GM23338 (cell line): ENCODE results near the gene CALML3. TPM values are rescaled to one million over a fixed set of nuclear protein-coding genes. Genes with fewer than 3 reads are reported as not detected.

Experiments
- ATAC-seq: fragments of 200-7000 bp; cut with Tn5 transposase; 3 replicates; pipeline ENCODE4 v1.9.1; 2020
- DNase-seq: peaks from one replicate; pipeline ENCODE4 v3.0.0-alpha.2; 2015; ENCODE audit warnings: low spot score
- H2AFZ ChIP-seq: fragments of 200-600 bp; sonication (generic); 2 replicates; pipeline ENCODE4 v1.8.0; 2016; ENCODE audit warnings: antibody characterized with exemption, mild to moderate bottlenecking, moderate library complexity
- H3F3A ChIP-seq: fragments of 200-600 bp; sonication (generic); replicated peaks from 2 replicates; pipeline ENCODE4 v1.8.0; 2017; ENCODE audit warnings: antibody characterized with exemption, mixed run types, low read depth
- H3K27ac ChIP-seq: fragments of 200-600 bp; sonication (generic); 2 replicates; pipeline ENCODE4 v1.6.1; 2016; ENCODE audit warnings: low read depth
- H3K27me3 ChIP-seq: fragments of 200-600 bp; sonication (generic); 2 replicates; pipeline ENCODE4 v1.8.0; 2016; ENCODE audit warnings: mild to moderate bottlenecking, mixed run types, moderate library complexity; ENCODE audit not compliant: insufficient read depth
- H3K36me3 ChIP-seq: fragments of 200-600 bp; sonication (generic); 2 replicates; pipeline ENCODE4 v1.8.0; 2016; ENCODE audit warnings: mild to moderate bottlenecking; ENCODE audit not compliant: insufficient read depth
- H3K4me1 ChIP-seq: fragments of 200-600 bp; sonication (generic); 2 replicates; pipeline ENCODE4 v1.8.0; 2016; ENCODE audit warnings: mild to moderate bottlenecking, moderate library complexity; ENCODE audit not compliant: insufficient read depth
- H3K4me2 ChIP-seq: fragments of 200-600 bp; sonication (generic); 2 replicates; pipeline ENCODE4 v1.7.1; 2017; ENCODE audit warnings: mixed run types
- H3K4me3 ChIP-seq: fragments of 200-600 bp; sonication (generic); 2 replicates; pipeline ENCODE4 v1.6.1; 2016; ENCODE audit warnings: mixed run types
- H3K79me2 ChIP-seq: fragments of 200-600 bp; sonication (generic); replicated peaks from 2 replicates; pipeline ENCODE4 v1.8.0; 2017; ENCODE audit warnings: mild to moderate bottlenecking; ENCODE audit not compliant: insufficient read depth
- H3K9me2 ChIP-seq: fragments of 200-600 bp; sonication (generic); 2 replicates; pipeline ENCODE4 v1.8.0; 2017; ENCODE audit not compliant: insufficient read depth
- H4K20me1 ChIP-seq: fragments of 200-600 bp; sonication (generic); replicated peaks from 2 replicates; pipeline ENCODE4 v1.8.0; 2017; ENCODE audit warnings: mild to moderate bottlenecking; ENCODE audit not compliant: insufficient read depth
- H3K27ac Mint-ChIP-seq: 2 replicates; pipeline ENCODE4 v1.8.0; 2020; ENCODE audit warnings: inconsistent platforms, mild to moderate bottlenecking, moderate library complexity, mixed read lengths
- H3K27me3 Mint-ChIP-seq: 3 replicates; pipeline ENCODE4 v1.8.0; 2022; ENCODE audit warnings: low read depth, mild to moderate bottlenecking, moderate library complexity, mixed read lengths, inconsistent platforms; ENCODE audit not compliant: insufficient read depth, poor library complexity
- H3K36me3 Mint-ChIP-seq: 3 replicates; pipeline ENCODE4 v1.8.0; 2021; ENCODE audit warnings: low read depth, mild to moderate bottlenecking, inconsistent platforms, moderate library complexity, mixed read lengths
- H3K4me1 Mint-ChIP-seq: 3 replicates; pipeline ENCODE4 v1.8.0; 2020; ENCODE audit warnings: mild to moderate bottlenecking, inconsistent platforms, mixed read lengths
- H3K4me3 Mint-ChIP-seq: 3 replicates; pipeline ENCODE4 v1.8.0; 2021; ENCODE audit warnings: moderate library complexity, mild to moderate bottlenecking, inconsistent platforms, mixed read lengths
- H3K9me3 Mint-ChIP-seq: 3 replicates; pipeline ENCODE4 v1.8.0; 2020; ENCODE audit warnings: moderate library complexity, mild to moderate bottlenecking, inconsistent platforms, mixed read lengths
- CREB1 ChIP-seq: fragments of 250-450 bp; sonication (Bioruptor Pico); IDR thresholded peaks from 2 replicates; pipeline ENCODE4 v1.5.0; 2020; ENCODE audit warnings: low read depth, mild to moderate bottlenecking, moderate library complexity
- EZH2phosphoT487 ChIP-seq: fragments of 200-600 bp; sonication (generic); IDR thresholded peaks from one replicate; pipeline ENCODE4 v1.8.1; 2018; ENCODE audit warnings: antibody characterized with exemption; ENCODE audit not compliant: unreplicated experiment
- JUNB ChIP-seq: IDR thresholded peaks from one replicate; pipeline ENCODE4 v1.6.1; 2016; ENCODE audit warnings: antibody characterized with exemption; ENCODE audit not compliant: unreplicated experiment
- NANOG ChIP-seq: IDR thresholded peaks from 2 replicates; pipeline ENCODE4 v1.6.1; 2016; ENCODE audit warnings: antibody characterized with exemption, borderline replicate concordance
- STAT1 ChIP-seq: IDR thresholded peaks from one replicate; pipeline ENCODE4 v1.6.1; 2016; ENCODE audit warnings: antibody characterized with exemption; ENCODE audit not compliant: unreplicated experiment
- ZNF114 ChIP-seq: fragments of 250-450 bp; sonication (Bioruptor Pico); IDR thresholded peaks from 2 replicates; pipeline ENCODE4 v1.5.0; 2020; ENCODE audit warnings: mild to moderate bottlenecking, moderate library complexity
- ZNF331 ChIP-seq: fragments of 250-450 bp; sonication (Bioruptor Pico); IDR thresholded peaks from 2 replicates; pipeline ENCODE4 v1.5.0; 2020; ENCODE audit warnings: low read depth, mild to moderate bottlenecking, moderate library complexity
- polyA plus RNA-seq: library from polyadenylated mRNA; unstranded; fragments of >200 nt; fragmentation: Nextera tagmentation; extraction: Ambion mirVana; gene quantifications from 2 replicates; pipeline ENCODE4 v1.2.1, GENCODE V29; 2016
- total RNA-seq: library from RNA; depleted of rRNA; stranded (reverse); fragments of >200 nt; shearing (Covaris generic); gene quantifications from 2 replicates; pipeline ENCODE4 v1.2.3, GENCODE V29; 2014
- TF ChIP-seq, protein P1 (sequence below): IDR thresholded peaks from 2 replicates; pipeline ENCODE4 v1.6.1; 2016; ENCODE audit warnings: antibody characterized with exemption
- TF ChIP-seq, protein P2 (sequence below): fragments of 250-450 bp; sonication (Bioruptor Pico); IDR thresholded peaks from 2 replicates; pipeline ENCODE4 v1.5.0; 2020; ENCODE audit warnings: mild to moderate bottlenecking, moderate library complexity
- TF ChIP-seq, protein P3 (sequence below), 2 experiments: fragments of 200-600 bp in 1 of 2; sonication (generic) in 1 of 2; conservative IDR thresholded peaks; 2 replicates each; pipeline versions ENCODE4 v1.5.1 to v1.6.1; 2016 to 2017; ENCODE audit warnings: antibody characterized with exemption in 2 of 2, low read depth in 2 of 2, mild to moderate bottlenecking in 2 of 2, moderate library complexity in 1 of 2

The CALML3 gene
- total and polyA plus RNA-seq, 2 experiments from 2014 or later: not detected

DNA sequence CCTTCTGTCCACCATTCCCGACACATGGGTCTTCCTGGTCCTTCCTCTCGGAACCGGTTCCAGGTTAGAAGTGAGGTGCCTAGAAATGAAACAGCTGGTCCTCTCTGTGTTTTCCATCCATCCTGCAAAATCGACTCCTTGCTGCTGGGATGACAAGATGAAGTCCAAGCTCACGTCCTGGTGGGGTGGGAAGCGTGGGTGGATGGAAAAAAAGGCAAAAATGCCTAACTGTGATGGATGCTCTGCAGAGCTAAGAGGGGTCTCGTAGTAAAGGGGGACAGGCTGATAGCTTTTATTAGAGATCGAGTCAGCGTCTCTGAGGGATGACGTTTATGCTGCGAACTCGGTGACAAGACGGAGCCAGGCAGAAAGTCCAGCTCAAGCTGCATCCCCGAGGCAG is 39.5 kb upstream of the CALML3 start:
- Histone ChIP-seq H2AFZ (no peak overlapping the region), H3K9me2 (peaks cover 7% of the 10 kb centered on the region; the same call in 1 of the 2 replicates), H3K4me3 (no peak overlapping the region), H3K27me3 (no peaks in the 10 kb centered on the region), H3K4me2 (no peak overlapping the region), H3K27ac (no peak overlapping the region), H4K20me1 (no peaks in the 10 kb centered on the region), H3K36me3 (no peaks in the 10 kb centered on the region), H3K79me2 (no peaks in the 10 kb centered on the region), H3K4me1 (no peaks in the 10 kb centered on the region), H3F3A (no peaks in the 10 kb centered on the region)
- no peaks in the 10 kb centered on the region; the same call in 2 of the 3 replicates for H3K36me3 Mint-ChIP-seq
- H3K27ac Mint-ChIP-seq: no peak overlapping the region
- ATAC-seq (no peak), DNase-seq (no peak)
- TF ChIP-seq, protein P1, sequence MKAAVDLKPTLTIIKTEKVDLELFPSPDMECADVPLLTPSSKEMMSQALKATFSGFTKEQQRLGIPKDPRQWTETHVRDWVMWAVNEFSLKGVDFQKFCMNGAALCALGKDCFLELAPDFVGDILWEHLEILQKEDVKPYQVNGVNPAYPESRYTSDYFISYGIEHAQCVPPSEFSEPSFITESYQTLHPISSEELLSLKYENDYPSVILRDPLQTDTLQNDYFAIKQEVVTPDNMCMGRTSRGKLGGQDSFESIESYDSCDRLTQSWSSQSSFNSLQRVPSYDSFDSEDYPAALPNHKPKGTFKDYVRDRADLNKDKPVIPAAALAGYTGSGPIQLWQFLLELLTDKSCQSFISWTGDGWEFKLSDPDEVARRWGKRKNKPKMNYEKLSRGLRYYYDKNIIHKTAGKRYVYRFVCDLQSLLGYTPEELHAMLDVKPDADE: no peak
- no peak for TF ChIP-seq NANOG
- no peak for TF ChIP-seq ZNF331 (CRISPR knock-in tag)
- H3K27me3 Mint-ChIP-seq: peaks cover 24% of the 10 kb centered on the region
- peaks cover 5% of the 10 kb centered on the region; the same call in 1 of the 3 replicates for H3K9me3 Mint-ChIP-seq
- no peak overlapping the region for H3K4me3 Mint-ChIP-seq
- peaks cover 23% of the 10 kb centered on the region for H3K4me1 Mint-ChIP-seq

DNA sequence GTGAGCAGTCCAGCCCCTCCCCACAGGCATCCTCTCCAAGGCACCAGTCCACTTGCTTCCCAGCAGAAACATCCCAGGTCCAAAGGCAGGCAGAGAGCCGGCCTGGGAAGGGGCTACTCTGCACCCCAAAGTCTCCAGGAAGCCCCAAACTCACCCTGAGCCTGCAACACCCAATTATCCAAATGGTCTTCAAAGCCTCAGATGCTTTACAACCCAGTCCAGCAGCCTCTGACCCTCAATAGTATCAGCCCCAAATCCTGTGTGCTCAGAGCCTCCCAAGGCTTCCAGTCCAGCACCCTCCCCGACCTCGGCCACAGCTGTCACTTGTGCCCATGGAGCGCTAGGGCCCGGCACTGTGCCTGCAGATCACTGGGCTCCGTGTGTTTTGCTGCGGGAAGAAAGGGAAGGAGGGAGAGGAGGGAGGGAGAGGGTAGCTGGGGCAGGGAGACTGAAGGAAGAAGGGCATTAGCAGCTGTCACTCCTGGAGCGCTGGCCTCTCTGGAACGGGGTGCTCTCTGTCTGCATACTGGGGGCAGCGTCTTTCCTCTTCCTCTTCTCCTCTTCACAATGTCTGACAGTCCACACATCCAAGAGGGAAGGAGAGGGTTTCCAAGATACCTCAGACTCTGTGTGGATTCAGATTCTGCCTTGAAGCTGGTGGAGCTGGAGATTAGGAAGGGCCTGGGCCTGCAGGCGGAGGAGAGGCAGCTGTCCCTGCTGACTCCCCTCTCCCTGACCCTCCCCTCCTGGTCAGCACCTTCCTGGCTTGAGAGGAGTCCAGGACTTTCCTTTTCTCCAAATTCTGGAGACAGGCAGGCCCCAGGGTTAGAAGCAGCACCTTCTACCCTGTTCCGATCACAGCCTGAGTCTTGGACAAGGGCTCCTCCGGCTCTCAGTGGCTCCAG is 38.6 kb upstream of the CALML3 start:
- no peak for DNase-seq
- H3K9me2 ChIP-seq: peaks cover 7% of the 10 kb centered on the region; the same call in 1 of the 2 replicates
- no peaks in the 10 kb centered on the region for H3K36me3 ChIP-seq
- no peak overlapping the region; the same call in 2 of the 3 replicates for H3K4me3 Mint-ChIP-seq
- peaks cover 24% of the 10 kb centered on the region for H3K27me3 Mint-ChIP-seq
- H3K27ac ChIP-seq: no peak overlapping the region
- peak; percentile 43 for ATAC-seq
- H3F3A ChIP-seq: no peaks in the 10 kb centered on the region
- H3K79me2 ChIP-seq: no peaks in the 10 kb centered on the region
- H3K4me3 ChIP-seq: no peak overlapping the region
- peak overlapping the region; percentile 81 for H2AFZ ChIP-seq
- H3K36me3 Mint-ChIP-seq: no peaks in the 10 kb centered on the region; the same call in 2 of the 3 replicates
- no peak overlapping the region for H3K4me2 ChIP-seq
- H3K9me3 Mint-ChIP-seq: peaks cover 5% of the 10 kb centered on the region; the same call in 1 of the 3 replicates
- no peaks in the 10 kb centered on the region for H4K20me1 ChIP-seq
- H3K27ac Mint-ChIP-seq: no peak overlapping the region
- peaks cover 23% of the 10 kb centered on the region for H3K4me1 Mint-ChIP-seq
- H3K4me1 ChIP-seq: no peaks in the 10 kb centered on the region
- no peaks in the 10 kb centered on the region for H3K27me3 ChIP-seq
- TF ChIP-seq STAT1 (no peak), JUNB (no peak), CREB1 (CRISPR knock-in tag) (no peak), ZNF331 (CRISPR knock-in tag) (no peak), ZNF114 (CRISPR knock-in tag) (no peak), EZH2phosphoT487 (no peak), NANOG (no peak)
- TF ChIP-seq, protein P2, sequence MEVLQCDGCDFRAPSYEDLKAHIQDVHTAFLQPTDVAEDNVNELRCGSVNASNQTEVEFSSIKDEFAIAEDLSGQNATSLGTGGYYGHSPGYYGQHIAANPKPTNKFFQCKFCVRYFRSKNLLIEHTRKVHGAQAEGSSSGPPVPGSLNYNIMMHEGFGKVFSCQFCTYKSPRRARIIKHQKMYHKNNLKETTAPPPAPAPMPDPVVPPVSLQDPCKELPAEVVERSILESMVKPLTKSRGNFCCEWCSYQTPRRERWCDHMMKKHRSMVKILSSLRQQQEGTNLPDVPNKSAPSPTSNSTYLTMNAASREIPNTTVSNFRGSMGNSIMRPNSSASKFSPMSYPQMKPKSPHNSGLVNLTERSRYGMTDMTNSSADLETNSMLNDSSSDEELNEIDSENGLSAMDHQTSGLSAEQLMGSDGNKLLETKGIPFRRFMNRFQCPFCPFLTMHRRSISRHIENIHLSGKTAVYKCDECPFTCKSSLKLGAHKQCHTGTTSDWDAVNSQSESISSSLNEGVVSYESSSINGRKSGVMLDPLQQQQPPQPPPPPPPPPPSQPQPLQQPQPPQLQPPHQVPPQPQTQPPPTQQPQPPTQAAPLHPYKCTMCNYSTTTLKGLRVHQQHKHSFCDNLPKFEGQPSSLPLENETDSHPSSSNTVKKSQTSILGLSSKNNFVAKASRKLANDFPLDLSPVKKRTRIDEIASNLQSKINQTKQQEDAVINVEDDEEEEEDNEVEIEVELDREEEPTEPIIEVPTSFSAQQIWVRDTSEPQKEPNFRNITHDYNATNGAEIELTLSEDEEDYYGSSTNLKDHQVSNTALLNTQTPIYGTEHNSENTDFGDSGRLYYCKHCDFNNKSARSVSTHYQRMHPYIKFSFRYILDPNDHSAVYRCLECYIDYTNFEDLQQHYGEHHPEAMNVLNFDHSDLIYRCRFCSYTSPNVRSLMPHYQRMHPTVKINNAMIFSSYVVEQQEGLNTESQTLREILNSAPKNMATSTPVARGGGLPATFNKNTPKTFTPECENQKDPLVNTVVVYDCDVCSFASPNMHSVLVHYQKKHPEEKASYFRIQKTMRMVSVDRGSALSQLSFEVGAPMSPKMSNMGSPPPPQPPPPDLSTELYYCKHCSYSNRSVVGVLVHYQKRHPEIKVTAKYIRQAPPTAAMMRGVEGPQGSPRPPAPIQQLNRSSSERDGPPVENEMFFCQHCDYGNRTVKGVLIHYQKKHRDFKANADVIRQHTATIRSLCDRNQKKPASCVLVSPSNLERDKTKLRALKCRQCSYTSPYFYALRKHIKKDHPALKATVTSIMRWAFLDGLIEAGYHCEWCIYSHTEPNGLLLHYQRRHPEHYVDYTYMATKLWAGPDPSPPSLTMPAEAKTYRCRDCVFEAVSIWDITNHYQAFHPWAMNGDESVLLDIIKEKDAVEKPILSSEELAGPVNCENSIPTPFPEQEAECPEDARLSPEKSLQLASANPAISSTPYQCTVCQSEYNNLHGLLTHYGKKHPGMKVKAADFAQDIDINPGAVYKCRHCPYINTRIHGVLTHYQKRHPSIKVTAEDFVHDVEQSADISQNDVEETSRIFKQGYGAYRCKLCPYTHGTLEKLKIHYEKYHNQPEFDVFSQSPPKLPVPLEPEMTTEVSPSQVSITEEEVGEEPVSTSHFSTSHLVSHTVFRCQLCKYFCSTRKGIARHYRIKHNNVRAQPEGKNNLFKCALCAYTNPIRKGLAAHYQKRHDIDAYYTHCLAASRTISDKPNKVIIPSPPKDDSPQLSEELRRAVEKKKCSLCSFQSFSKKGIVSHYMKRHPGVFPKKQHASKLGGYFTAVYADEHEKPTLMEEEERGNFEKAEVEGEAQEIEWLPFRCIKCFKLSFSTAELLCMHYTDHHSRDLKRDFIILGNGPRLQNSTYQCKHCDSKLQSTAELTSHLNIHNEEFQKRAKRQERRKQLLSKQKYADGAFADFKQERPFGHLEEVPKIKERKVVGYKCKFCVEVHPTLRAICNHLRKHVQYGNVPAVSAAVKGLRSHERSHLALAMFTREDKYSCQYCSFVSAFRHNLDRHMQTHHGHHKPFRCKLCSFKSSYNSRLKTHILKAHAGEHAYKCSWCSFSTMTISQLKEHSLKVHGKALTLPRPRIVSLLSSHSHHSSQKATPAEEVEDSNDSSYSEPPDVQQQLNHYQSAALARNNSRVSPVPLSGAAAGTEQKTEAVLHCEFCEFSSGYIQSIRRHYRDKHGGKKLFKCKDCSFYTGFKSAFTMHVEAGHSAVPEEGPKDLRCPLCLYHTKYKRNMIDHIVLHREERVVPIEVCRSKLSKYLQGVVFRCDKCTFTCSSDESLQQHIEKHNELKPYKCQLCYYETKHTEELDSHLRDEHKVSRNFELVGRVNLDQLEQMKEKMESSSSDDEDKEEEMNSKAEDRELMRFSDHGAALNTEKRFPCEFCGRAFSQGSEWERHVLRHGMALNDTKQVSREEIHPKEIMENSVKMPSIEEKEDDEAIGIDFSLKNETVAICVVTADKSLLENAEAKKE: no peak
- TF ChIP-seq, protein P3, sequence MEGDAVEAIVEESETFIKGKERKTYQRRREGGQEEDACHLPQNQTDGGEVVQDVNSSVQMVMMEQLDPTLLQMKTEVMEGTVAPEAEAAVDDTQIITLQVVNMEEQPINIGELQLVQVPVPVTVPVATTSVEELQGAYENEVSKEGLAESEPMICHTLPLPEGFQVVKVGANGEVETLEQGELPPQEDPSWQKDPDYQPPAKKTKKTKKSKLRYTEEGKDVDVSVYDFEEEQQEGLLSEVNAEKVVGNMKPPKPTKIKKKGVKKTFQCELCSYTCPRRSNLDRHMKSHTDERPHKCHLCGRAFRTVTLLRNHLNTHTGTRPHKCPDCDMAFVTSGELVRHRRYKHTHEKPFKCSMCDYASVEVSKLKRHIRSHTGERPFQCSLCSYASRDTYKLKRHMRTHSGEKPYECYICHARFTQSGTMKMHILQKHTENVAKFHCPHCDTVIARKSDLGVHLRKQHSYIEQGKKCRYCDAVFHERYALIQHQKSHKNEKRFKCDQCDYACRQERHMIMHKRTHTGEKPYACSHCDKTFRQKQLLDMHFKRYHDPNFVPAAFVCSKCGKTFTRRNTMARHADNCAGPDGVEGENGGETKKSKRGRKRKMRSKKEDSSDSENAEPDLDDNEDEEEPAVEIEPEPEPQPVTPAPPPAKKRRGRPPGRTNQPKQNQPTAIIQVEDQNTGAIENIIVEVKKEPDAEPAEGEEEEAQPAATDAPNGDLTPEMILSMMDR (conservative IDR thresholded peaks at IDR 0.05; ENCODE audit: low read depth in 2 of 2): no peak
